Caco-2 (cell line): ENCODE results near the gene NEK7. TPM values are rescaled to one million over a fixed set of nuclear protein-coding genes. Genes with fewer than 3 reads are reported as not detected.

Source experiments
- BruUV-seq: library from RNA; stranded (reverse); fragments of 400-500 nt; replicated peaks from 2 replicates; lab custom pipeline; 2021; lab: Mats Ljungman, UMichigan
- CTCF ChIA-PET: fragments of 300-600 bp; sonication (Branson Sonifier 250); formaldehyde crosslinking; loops from one replicate; lab custom pipeline; 2022; ENCODE audit warnings: antibody characterized with exemption; lab: Charles Lee
- POLR2A ChIA-PET: fragments of 300-600 bp; sonication (Branson Sonifier 250); formaldehyde crosslinking; loops from one replicate; lab custom pipeline; 2022; ENCODE audit warnings: antibody characterized with exemption; lab: Charles Lee
- DNase-seq, 2 experiments: peaks; one replicate each; pipeline versions ENCODE4 v3.0.0 to v3.0.0-alpha.2; 2020 to 2022
- H3K27me3 ChIP-seq: replicated peaks from 2 replicates; pipeline ENCODE4 v1.6.0; 2011; ENCODE audit warnings: low read length; ENCODE audit not compliant: control insufficient read depth, insufficient read depth
- H3K36me3 ChIP-seq: 2 replicates; pipeline ENCODE4 v1.5.1; 2011; ENCODE audit warnings: low read length; ENCODE audit not compliant: control insufficient read depth, insufficient read depth
- H3K4me1 ChIP-seq: fragments of 250-450 bp; sonication (Bioruptor Pico); 2 replicates; pipeline ENCODE4 v1.5.1; 2020; ENCODE audit warnings: mild to moderate bottlenecking
- H3K4me3 ChIP-seq: 2 replicates; pipeline ENCODE4 v1.5.1; 2011; ENCODE audit warnings: low read depth, mild to moderate bottlenecking, control low read depth, low read length
- H3K9me3 ChIP-seq: fragments of 250-450 bp; sonication (Bioruptor Pico); 2 replicates; pipeline ENCODE4 v1.5.1; 2020; ENCODE audit warnings: mild to moderate bottlenecking, moderate library complexity
- H3K27ac Mint-ChIP-seq: one replicate; pipeline ENCODE4 v1.8.0; 2022; ENCODE audit warnings: mixed read lengths; ENCODE audit not compliant: unreplicated experiment
- H3K27me3 Mint-ChIP-seq: one replicate; pipeline ENCODE4 v1.8.0; 2022; ENCODE audit warnings: mixed read lengths; ENCODE audit not compliant: insufficient read depth, unreplicated experiment
- H3K36me3 Mint-ChIP-seq: one replicate; pipeline ENCODE4 v1.8.0; 2022; ENCODE audit warnings: mild to moderate bottlenecking, mixed read lengths; ENCODE audit not compliant: insufficient read depth, unreplicated experiment
- H3K4me1 Mint-ChIP-seq: one replicate; pipeline ENCODE4 v1.8.0; 2022; ENCODE audit warnings: low read depth, mixed read lengths; ENCODE audit not compliant: unreplicated experiment
- H3K4me3 Mint-ChIP-seq: one replicate; pipeline ENCODE4 v1.8.0; 2022; ENCODE audit warnings: mild to moderate bottlenecking, moderate library complexity, mixed read lengths; ENCODE audit not compliant: unreplicated experiment
- H3K9me3 Mint-ChIP-seq: one replicate; pipeline ENCODE4 v1.8.0; 2022; ENCODE audit warnings: mixed read lengths; ENCODE audit not compliant: unreplicated experiment
- CTCF ChIP-seq, 2 experiments: fragments of 200-600 bp in 1 of 2; IDR thresholded peaks; 1 replicate in 1 of 2; 2 replicates in 1 of 2; pipeline versions ENCODE4 v1.5.1 to v1.8.0; 2011 to 2022; ENCODE audit warnings: antibody characterized with exemption in 1 of 2, control low read depth in 1 of 2, inconsistent platforms in 1 of 2, low read depth in 1 of 2, low read length in 1 of 2, mild to moderate bottlenecking in 1 of 2, moderate library complexity in 1 of 2; ENCODE audit not compliant: insufficient read depth in 1 of 2, severe bottlenecking in 1 of 2, unreplicated experiment in 1 of 2
- intact Hi-C: fragments of 100-400 bp; cut with micrococcal nuclease; formaldehyde crosslinking; loops from one replicate; pipeline ENCODE4 v1.10.0; 2022; ENCODE audit not compliant: unreplicated experiment
- total RNA-seq: library from RNA; stranded (reverse); gene quantifications from 2 replicates; pipeline ENCODE4 v1.2.3, GENCODE V29; 2022

NEK7 gene
- total RNA-seq, 1 experiment from 2014 or later, result 56.1 TPM

- H3K9me3 Mint-ChIP-seq, result no peaks in the 10 kb centered on the region
- H3K27ac Mint-ChIP-seq, result no peak overlapping the region
- peaks cover 10% of the 10 kb centered on the region for H3K4me1 Mint-ChIP-seq
- no peaks in the 10 kb centered on the region for H3K36me3 ChIP-seq
- no peak overlapping the region for H3K4me3 ChIP-seq
- ChIA-PET CTCF (no interaction called here), POLR2A (no interaction called here)
- H3K4me1 ChIP-seq, result peaks cover 39% of the 10 kb centered on the region
- peaks cover 6% of the 10 kb centered on the region for H3K36me3 Mint-ChIP-seq
- no peak for TF ChIP-seq CTCF (IDR thresholded peaks at IDR 0.05; ENCODE audit: insufficient read depth in 1 of 2, low read depth in 1 of 2, low read length in 1 of 2, severe bottlenecking in 1 of 2, unreplicated experiment in 1 of 2)
- DNase-seq, result no peak
- no peaks in the 10 kb centered on the region for H3K27me3 ChIP-seq
- H3K9me3 ChIP-seq, result no peaks in the 10 kb centered on the region
- H3K4me3 Mint-ChIP-seq, result no peak overlapping the region
- BruUV-seq, result no TSS peak
- no peaks in the 10 kb centered on the region for H3K27me3 Mint-ChIP-seq
- intact Hi-C loops, result no loop called here
Observed at GRCh38 chr1:198263186-198263585, 106.4 kb downstream of the NEK7 start.

GRCh38 chr1:198264282-198264681 lies 107.5 kb downstream of the NEK7 start:
- no peaks in the 10 kb centered on the region for H3K9me3 ChIP-seq
- no peak for DNase-seq
- no TSS peak for BruUV-seq
- Mint-ChIP-seq H3K27me3 (no peaks in the 10 kb centered on the region), H3K36me3 (peaks cover 6% of the 10 kb centered on the region), H3K4me3 (no peak overlapping the region), H3K9me3 (no peaks in the 10 kb centered on the region), H3K4me1 (peaks cover 10% of the 10 kb centered on the region), H3K27ac (no peak overlapping the region)
- peaks cover 39% of the 10 kb centered on the region for H3K4me1 ChIP-seq
- H3K27me3 ChIP-seq, result no peaks in the 10 kb centered on the region
- no peak overlapping the region for H3K4me3 ChIP-seq
- intact Hi-C loops, result loop anchor here (2.0 kb wide), 1 partner anchor 31 kb away; no protein-coding TSS in a partner anchor
- H3K36me3 ChIP-seq, result no peaks in the 10 kb centered on the region
- ChIA-PET POLR2A (interaction anchor here (0.5 kb wide), 1 partner anchor 191 kb away, joined by 3 read pairs; no protein-coding TSS in a partner anchor), CTCF (no interaction called here)
- TF ChIP-seq CTCF (IDR thresholded peaks at IDR 0.05; ENCODE audit: insufficient read depth in 1 of 2, low read depth in 1 of 2, low read length in 1 of 2, severe bottlenecking in 1 of 2, unreplicated experiment in 1 of 2), result no peak

DNA sequence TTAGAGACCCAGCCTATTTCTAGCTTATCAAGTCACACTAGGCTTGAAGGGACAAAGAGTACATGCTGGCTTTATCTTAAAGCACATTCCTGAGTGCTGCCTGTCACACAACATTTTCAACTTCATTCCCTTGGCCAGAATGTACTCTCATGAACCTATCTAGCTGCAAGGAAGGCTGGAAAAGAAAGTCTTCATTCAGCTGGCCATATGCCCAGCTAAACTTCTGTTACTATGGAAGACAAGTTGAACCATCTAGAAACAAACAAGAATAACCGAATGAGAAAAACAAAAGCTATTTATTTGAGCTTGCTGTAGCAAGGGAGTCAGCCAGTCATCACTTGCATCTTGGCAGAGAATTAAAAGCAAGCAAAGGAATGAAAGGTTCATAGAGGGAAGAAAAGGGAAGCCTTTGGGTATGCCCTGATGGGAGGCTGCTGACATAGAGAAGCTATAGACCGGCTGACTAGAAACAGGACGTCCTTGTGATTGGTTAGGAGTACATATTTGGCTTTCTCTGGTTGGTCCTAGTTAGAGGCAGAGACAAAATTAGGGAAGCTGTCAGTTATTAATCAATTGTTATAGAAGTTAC lies 108.4 kb downstream of the NEK7 start:
- POLR2A ChIA-PET, result interaction anchor here (0.5 kb wide), 1 partner anchor 190 kb away, joined by 3 read pairs; no protein-coding TSS in a partner anchor

More for the DNA sequence above, 108.4 kb downstream of the NEK7 start:
- no TSS peak for BruUV-seq
- Histone ChIP-seq H3K27me3 (no peaks in the 10 kb centered on the region), H3K4me3 (no peak overlapping the region), H3K36me3 (no peaks in the 10 kb centered on the region), H3K4me1 (peaks cover 39% of the 10 kb centered on the region), H3K9me3 (no peaks in the 10 kb centered on the region)
- peak; percentile 37 to 43 for DNase-seq
- no peaks in the 10 kb centered on the region for H3K9me3 Mint-ChIP-seq
- peaks cover 4% of the 10 kb centered on the region for H3K36me3 Mint-ChIP-seq
- no peak for TF ChIP-seq CTCF (IDR thresholded peaks at IDR 0.05; ENCODE audit: insufficient read depth in 1 of 2, low read depth in 1 of 2, low read length in 1 of 2, severe bottlenecking in 1 of 2, unreplicated experiment in 1 of 2)
- H3K4me3 Mint-ChIP-seq, result peak overlapping the region; percentile 42
- intact Hi-C loops, result loop anchor here (2.0 kb wide), 1 partner anchor 32 kb away; no protein-coding TSS in a partner anchor
- peaks cover 10% of the 10 kb centered on the region for H3K4me1 Mint-ChIP-seq
- CTCF ChIA-PET, result interaction anchor here (0.6 to 1.0 kb wide), 2 partner anchors 33 to 110 kb away, joined by 3 to 4 read pairs; no protein-coding TSS in a partner anchor
- no peaks in the 10 kb centered on the region for H3K27me3 Mint-ChIP-seq
- H3K27ac Mint-ChIP-seq, result peak overlapping the region; percentile 58
